Neutrophil (primary cell): ENCODE results near the gene MRPL46.
A peak's percentile ranks its signal among the peaks of the same experiment; 100 is the strongest.

Experiments used
- H3K27ac ChIP-seq: fragments of 200-600 bp; sonication (generic); 2 replicates; pipeline ENCODE4 v1.5.1; 2016; ENCODE audit warnings: mild to moderate bottlenecking, moderate library complexity
- H3K27me3 ChIP-seq: fragments of 200-600 bp; sonication (generic); 2 replicates; pipeline ENCODE4 v1.6.0; 2016; ENCODE audit warnings: mild to moderate bottlenecking
- H3K36me3 ChIP-seq: fragments of 200-600 bp; sonication (generic); 2 replicates; pipeline ENCODE4 v1.5.1; 2017
- H3K4me1 ChIP-seq, 2 experiments: fragments of 200-600 bp in 1 of 2; sonication (generic) in 1 of 2; 1 replicate in 1 of 2; 2 replicates in 1 of 2; pipeline versions ENCODE4 v1.5.1 to v1.6.1; 2013 to 2016; ENCODE audit warnings: low read depth in 1 of 2, low read length in 1 of 2, mild to moderate bottlenecking in 1 of 2, moderate library complexity in 1 of 2; ENCODE audit not compliant: control insufficient read depth in 1 of 2, insufficient read depth in 1 of 2
- H3K4me3 ChIP-seq, 2 experiments: fragments of 200-600 bp in 1 of 2; sonication (generic) in 1 of 2; 1 replicate in 1 of 2; 2 replicates in 1 of 2; pipeline ENCODE4 v1.5.1; 2013 to 2016; ENCODE audit warnings: low read depth in 1 of 2, low read length in 1 of 2, mild to moderate bottlenecking in 1 of 2, moderate library complexity in 1 of 2
- H3K9me3 ChIP-seq: fragments of 200-600 bp; sonication (generic); 2 replicates; pipeline ENCODE4 v1.5.1; 2016
- TF ChIP-seq, protein P1 (sequence below): fragments of 200-600 bp; sonication (generic); IDR thresholded peaks from 2 replicates; pipeline ENCODE4 v1.5.1; 2016; ENCODE audit warnings: antibody characterized with exemption

The MRPL46 gene

GRCh38 chr15:88509964-88510363 is 42.8 kb upstream of the MRPL46 start:
- Histone ChIP-seq H3K9me3 (no peaks in the 10 kb centered on the region), H3K4me1 (peaks cover 8 to 9% of the 10 kb centered on the region in 2 experiments), H3K27me3 (no peaks in the 10 kb centered on the region), H3K36me3 (peaks cover 39% of the 10 kb centered on the region), H3K27ac (no peak overlapping the region), H3K4me3 (no peak overlapping the region)
- TF ChIP-seq, protein P1, sequence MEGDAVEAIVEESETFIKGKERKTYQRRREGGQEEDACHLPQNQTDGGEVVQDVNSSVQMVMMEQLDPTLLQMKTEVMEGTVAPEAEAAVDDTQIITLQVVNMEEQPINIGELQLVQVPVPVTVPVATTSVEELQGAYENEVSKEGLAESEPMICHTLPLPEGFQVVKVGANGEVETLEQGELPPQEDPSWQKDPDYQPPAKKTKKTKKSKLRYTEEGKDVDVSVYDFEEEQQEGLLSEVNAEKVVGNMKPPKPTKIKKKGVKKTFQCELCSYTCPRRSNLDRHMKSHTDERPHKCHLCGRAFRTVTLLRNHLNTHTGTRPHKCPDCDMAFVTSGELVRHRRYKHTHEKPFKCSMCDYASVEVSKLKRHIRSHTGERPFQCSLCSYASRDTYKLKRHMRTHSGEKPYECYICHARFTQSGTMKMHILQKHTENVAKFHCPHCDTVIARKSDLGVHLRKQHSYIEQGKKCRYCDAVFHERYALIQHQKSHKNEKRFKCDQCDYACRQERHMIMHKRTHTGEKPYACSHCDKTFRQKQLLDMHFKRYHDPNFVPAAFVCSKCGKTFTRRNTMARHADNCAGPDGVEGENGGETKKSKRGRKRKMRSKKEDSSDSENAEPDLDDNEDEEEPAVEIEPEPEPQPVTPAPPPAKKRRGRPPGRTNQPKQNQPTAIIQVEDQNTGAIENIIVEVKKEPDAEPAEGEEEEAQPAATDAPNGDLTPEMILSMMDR = no peak

DNA sequence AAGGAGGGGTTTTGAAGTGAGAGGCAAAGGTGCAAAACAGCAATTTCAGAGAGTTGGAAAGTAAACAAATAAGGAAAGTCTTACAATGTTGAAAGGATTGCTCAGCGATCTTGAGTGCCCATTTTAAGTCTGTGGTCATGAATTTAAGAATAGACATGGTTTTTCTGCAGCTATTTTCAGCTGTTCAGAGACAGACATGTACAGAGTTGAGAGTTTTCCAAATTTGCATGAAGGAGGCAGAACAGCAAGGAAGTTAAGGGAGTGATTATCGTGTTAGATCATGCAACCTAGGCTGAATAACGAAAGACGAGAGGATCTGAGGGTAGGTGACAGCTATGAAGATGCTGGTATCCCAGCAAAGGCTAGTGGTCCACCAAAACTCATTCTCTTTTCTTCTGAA is 42.1 kb upstream of the MRPL46 start:
- peaks cover 8 to 11% of the 10 kb centered on the region in 2 experiments for H3K4me1 ChIP-seq
- H3K4me3 ChIP-seq = no peak overlapping the region
- no peaks in the 10 kb centered on the region for H3K27me3 ChIP-seq
- no peaks in the 10 kb centered on the region for H3K9me3 ChIP-seq
- no peak overlapping the region for H3K27ac ChIP-seq
- TF ChIP-seq, protein P1 = no peak
- peaks cover 39% of the 10 kb centered on the region for H3K36me3 ChIP-seq

GRCh38 chr15:88506628-88507027 is 39.4 kb upstream of the MRPL46 start:
- Histone ChIP-seq H3K27ac (no peak overlapping the region), H3K9me3 (no peaks in the 10 kb centered on the region), H3K36me3 (peaks cover 26% of the 10 kb centered on the region), H3K4me3 (no peak overlapping the region), H3K4me1 (peaks cover 8 to 11% of the 10 kb centered on the region in 2 experiments), H3K27me3 (no peaks in the 10 kb centered on the region)
- TF ChIP-seq, protein P1 = no peak

DNA sequence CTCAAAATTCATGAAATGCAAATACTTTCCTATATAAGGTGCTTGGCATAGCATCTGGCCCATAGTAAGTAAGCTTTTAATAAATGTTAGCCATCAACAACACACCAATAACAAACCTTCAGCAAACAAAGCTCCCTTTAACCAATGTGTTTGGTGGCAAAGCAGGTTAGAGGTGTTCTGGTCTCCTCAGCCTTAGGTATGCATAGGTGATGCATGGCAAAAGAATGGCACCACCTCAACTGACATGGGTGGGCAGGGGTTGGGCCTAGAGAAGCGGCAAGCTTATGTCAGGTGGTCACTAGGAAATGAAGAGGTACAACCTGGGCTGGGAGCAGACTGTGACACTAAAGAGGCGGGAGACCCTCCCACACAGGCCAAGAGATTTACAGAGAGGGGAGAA is 38.5 kb upstream of the MRPL46 start:
- Histone ChIP-seq H3K9me3 (no peaks in the 10 kb centered on the region), H3K36me3 (peaks cover 17% of the 10 kb centered on the region), H3K27me3 (no peaks in the 10 kb centered on the region), H3K4me3 (no peak overlapping the region), H3K4me1 (peaks cover 8 to 11% of the 10 kb centered on the region in 2 experiments), H3K27ac (peak overlapping the region; percentile 50)
- TF ChIP-seq, protein P1 = no peak

DNA sequence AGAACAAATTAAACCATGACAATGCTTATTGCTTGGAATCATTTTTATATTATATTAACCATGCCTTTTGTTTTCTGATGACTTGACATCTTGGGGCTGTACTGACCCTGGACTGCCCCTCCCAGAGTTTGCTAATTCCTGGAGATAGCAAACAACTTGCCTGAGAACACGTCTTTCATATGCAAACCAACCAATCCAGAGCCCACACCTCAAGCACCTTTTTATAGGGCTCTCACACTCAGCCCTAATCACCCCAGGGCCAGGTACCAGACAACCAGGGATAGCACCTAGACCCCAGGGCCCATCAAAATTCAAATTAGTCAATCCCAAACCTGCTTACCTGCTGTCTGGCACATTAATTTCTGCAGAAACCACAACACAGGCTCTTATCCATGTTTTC is 37.3 kb upstream of the MRPL46 start:
- Histone ChIP-seq H3K9me3 (no peaks in the 10 kb centered on the region), H3K36me3 (peaks cover 5% of the 10 kb centered on the region), H3K4me1 (peaks cover 8 to 11% of the 10 kb centered on the region in 2 experiments), H3K27ac (no peak overlapping the region), H3K27me3 (no peaks in the 10 kb centered on the region), H3K4me3 (no peak overlapping the region)
- TF ChIP-seq, protein P1 = no peak

DNA sequence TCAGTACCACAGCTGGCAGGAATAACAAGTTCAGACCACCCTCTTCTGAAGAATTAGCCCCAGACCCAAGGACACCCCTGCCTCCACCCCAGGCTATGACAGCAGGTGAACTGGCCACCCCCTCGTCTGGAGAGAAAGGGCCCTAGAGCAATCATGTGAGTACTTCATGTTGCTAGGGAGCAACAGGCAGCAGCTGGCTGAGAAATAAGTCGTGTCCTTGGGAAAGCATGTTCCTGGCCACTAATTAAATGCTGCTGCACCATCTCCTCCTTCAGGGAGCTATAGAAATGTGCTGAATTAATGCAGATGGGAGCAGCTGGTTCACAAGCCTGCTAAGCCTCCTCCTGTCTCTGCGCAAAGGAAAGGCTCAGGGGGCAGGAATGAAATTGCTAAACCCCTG is 31.8 kb upstream of the MRPL46 start:
- no peaks in the 10 kb centered on the region for H3K4me1 ChIP-seq
- TF ChIP-seq, protein P1 = no peak
- no peaks in the 10 kb centered on the region for H3K36me3 ChIP-seq
- no peak overlapping the region for H3K4me3 ChIP-seq
- H3K27ac ChIP-seq = no peak overlapping the region
- H3K9me3 ChIP-seq = no peaks in the 10 kb centered on the region
- H3K27me3 ChIP-seq = no peaks in the 10 kb centered on the region
